HG03196 (cell line): ENCODE data around the gene GABRG1.

Experiments used
- ATAC-seq: cut with Tn5 transposase; IDR thresholded peaks from one replicate; pipeline ENCODE4 v1.9.1; 2021; ENCODE audit not compliant: unreplicated experiment

Gene GABRG1

DNA sequence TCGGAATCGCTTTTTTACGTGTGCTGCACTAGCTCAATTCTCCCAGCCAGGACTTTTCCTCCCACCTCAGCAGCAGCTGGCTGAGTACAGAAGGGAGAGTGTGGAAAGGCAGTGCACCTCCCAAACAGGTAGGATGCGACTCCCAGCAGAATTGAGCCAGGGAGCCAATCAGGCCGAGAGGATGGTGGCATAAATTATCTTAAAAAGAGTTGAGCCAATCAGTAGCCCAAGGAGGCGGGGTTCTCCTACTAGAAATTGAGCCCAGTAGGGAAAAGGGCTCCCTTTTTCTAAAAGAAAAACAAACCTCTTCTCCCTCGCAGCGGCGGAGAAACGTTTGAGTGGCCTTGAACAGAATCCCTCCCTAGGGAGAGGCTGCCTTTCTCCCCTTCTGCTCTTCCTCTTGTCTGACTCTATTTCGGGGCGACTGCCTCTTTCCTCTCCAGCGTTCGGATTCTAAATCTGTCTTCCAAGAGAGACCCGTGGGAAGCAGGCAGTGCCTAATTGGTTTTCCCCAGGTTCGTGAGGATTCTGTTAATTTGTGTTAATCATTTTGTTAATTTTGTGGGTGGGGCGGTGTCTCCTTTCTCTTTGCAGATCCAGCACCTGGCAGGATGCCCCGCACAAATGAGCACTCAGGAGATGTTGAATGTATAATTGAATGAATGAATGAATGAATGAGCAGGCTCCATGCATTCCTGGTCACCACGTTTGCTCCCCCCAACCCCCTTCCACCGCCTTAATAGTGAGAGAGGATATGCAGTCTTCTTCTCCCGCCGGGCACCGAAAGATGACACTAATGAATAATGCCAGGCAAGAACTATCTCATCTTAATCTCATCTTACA, at the start of gene GABRG1:
GABRG1 (minus strand) TSS at position 142 of the 843 bp plus-strand sequence; CDS start at position 1, 141 bp downstream.
- ATAC-seq, result no peak

DNA sequence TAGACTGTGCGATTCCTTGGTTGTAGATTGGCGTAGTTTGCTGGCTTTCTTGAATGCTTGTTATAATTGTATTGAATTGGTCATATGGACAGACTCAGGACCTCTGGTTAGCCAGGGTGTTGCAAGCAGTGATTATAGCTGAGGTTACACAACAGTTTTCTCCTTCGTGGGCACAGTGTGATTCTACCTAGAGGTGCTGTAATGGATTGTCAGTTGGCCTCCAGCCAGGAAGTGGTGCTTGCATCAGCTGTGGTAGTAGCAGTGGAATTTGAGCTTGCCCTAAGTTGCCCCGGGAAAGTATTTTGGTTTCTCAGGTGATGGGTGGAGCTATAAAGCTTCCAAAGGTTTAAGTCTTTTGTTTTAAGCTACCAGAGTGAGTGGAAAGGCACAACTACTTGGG, 23.1 kb upstream of the GABRG1 start:
- ATAC-seq, result no peak

DNA sequence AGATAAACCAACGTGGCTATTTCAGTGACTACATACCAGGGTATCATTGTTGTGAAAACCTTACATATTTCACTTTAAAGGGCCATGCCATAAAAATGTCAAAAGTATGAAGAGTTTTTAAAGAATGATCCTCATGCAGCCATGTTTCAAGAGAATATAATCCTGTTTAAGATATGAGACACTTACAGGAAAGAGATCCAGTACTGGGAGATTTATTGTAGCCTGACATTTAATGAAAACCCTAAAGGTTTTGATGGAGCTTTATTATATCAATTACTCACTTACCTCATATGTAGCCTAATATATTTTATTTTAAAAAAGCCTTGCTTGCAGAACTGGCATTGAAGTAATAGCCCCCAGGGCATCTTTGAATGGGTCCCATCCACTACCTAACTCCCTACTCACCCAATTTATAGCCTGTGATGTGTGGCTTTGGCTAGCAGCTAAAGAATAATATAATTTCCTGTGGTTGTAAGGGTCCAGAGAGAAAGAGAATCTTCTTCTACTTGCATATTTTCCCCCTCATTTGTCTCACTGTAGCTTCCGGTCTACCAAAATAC, 7.7 kb upstream of the GABRG1 start:
- no peak for ATAC-seq

DNA sequence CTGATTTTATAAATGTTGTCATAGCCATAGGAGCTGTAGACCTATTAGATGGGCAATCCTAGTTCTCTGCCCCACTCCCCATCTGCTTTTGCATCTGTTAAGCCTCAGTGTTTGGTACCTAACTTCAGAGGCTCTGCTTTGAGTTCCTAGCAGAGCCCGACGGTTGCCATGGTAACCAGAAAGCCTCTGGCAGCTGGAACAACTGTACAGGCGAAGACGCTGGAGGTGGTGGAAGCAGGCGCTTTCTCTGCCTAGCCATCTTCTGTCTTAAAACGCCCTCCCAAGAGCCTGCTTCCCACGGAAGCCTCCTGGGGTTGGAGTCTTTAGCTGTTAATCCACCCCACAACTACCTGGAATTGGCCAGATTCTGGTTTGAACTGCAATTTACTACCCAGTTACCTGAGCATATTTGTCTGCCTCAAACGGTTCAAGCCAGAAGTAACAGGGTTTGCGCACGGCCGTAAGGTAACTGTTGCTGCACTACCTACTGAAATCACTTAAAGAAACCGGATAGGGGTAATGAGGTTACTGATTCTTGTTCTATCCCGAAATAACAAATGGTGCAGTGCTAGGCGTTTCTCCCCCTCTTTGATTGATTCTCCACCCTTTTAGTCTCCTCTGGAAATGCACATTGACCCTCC, 1.0 kb upstream of the GABRG1 start:
- no peak for ATAC-seq

DNA sequence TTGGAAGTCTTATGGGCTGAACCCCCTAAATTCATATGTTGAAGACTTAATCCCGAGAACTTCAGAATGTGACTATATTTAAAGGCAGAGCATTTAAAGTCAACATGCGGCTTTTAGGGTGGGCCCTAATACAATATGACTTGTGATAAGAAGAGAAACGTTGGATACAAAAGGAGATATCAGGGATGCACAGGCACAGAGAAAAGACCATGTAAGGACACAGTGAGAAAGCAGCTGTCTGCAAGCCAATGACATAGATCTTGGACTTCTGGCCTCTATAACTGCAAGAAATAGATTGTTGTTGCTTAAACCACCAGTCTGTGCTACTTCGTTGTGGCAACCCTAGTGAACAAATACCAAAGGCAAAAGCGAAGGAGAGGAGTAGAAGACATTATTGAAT, 42.2 kb downstream of the GABRG1 start:
- ATAC-seq, result no peak

- ATAC-seq, result no peak
Observed at GRCh38 chr4:46081248-46081647, 42.6 kb downstream of the GABRG1 start.

DNA sequence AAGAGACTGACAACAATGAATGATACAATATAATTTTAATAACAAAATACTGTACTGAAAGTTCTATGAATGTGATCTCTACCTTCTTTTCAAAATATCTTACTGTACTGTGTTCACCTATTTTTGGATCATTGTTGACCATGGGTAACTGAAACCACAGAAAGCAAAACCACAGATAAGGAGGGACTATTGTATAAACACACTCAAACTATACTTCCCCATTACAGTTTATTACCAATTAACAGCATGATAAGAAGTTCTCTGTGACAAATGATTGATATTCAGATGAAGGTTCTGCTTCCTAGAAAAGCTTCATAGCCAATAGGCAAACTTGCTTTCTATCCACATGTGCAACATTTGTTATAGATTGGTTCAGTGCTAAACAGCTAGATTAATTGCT, 50.1 kb downstream of the GABRG1 start:
- no peak for ATAC-seq

- no peak for ATAC-seq
Observed at GRCh38 chr4:46051392-46051791, 72.5 kb downstream of the GABRG1 start.

- no peak for ATAC-seq
Observed at GRCh38 chr4:46032056-46032455, 91.8 kb downstream of the GABRG1 start.

GRCh38 chr4:46016306-46016705, 107.5 kb downstream of the GABRG1 start:
- ATAC-seq, result no peak

DNA sequence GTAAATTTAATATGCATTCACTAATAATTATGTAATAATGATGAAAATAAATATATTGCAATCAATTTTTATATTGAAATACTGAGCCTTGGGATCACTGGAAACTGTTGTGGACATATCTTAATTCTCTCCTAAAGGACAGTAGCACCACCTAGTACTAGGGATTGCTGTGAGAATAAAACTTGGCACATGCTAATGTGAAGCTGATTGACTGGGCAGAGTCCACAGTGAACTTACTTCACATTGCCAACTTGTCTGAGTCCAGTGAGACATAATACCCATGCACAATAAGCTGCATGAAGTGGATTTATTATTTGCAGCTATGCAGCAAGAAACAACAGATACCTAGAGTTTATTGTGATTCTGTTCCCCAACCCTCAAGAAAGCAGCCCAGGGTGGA, 131.1 kb downstream of the GABRG1 start:
- no peak for ATAC-seq

DNA sequence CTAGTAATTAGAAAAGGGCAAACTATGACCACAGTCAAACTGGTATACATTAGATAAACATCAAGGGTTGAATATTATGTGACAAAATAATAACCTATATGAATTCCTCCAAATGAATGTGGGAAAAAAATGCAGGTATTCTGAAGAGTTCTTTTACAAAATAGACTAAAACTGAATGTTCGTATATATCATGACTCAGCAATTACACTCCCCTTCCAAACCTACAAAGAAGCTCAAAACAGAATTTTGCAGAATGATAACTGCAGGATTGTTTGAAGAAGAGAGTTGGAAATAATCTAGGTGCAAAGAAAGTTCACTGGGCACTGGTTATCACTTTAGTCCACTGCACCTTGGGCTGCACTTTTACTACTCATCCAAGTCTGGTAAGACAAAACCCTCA, 134.1 kb downstream of the GABRG1 start:
- ATAC-seq, result no peak

GRCh38 chr4:45987858-45988257, 136.0 kb downstream of the GABRG1 start:
- ATAC-seq, result no peak
